GM23338 (cell line): ENCODE data around the gene FGF19. TPM values are rescaled to one million over a fixed set of nuclear protein-coding genes. Genes with fewer than 3 reads are reported as not detected.

Source experiments
- ATAC-seq: fragments of 200-7000 bp; cut with Tn5 transposase; 3 replicates; pipeline ENCODE4 v1.9.1; 2020
- DNase-seq: peaks from one replicate; pipeline ENCODE4 v3.0.0-alpha.2; 2015; ENCODE audit warnings: low spot score
- H2AFZ ChIP-seq: fragments of 200-600 bp; sonication (generic); 2 replicates; pipeline ENCODE4 v1.8.0; 2016; ENCODE audit warnings: antibody characterized with exemption, mild to moderate bottlenecking, moderate library complexity
- H3F3A ChIP-seq: fragments of 200-600 bp; sonication (generic); replicated peaks from 2 replicates; pipeline ENCODE4 v1.8.0; 2017; ENCODE audit warnings: antibody characterized with exemption, mixed run types, low read depth
- H3K27ac ChIP-seq: fragments of 200-600 bp; sonication (generic); 2 replicates; pipeline ENCODE4 v1.6.1; 2016; ENCODE audit warnings: low read depth
- H3K27me3 ChIP-seq: fragments of 200-600 bp; sonication (generic); 2 replicates; pipeline ENCODE4 v1.8.0; 2016; ENCODE audit warnings: mild to moderate bottlenecking, mixed run types, moderate library complexity; ENCODE audit not compliant: insufficient read depth
- H3K36me3 ChIP-seq: fragments of 200-600 bp; sonication (generic); 2 replicates; pipeline ENCODE4 v1.8.0; 2016; ENCODE audit warnings: mild to moderate bottlenecking; ENCODE audit not compliant: insufficient read depth
- H3K4me1 ChIP-seq: fragments of 200-600 bp; sonication (generic); 2 replicates; pipeline ENCODE4 v1.8.0; 2016; ENCODE audit warnings: mild to moderate bottlenecking, moderate library complexity; ENCODE audit not compliant: insufficient read depth
- H3K4me2 ChIP-seq: fragments of 200-600 bp; sonication (generic); 2 replicates; pipeline ENCODE4 v1.7.1; 2017; ENCODE audit warnings: mixed run types
- H3K4me3 ChIP-seq: fragments of 200-600 bp; sonication (generic); 2 replicates; pipeline ENCODE4 v1.6.1; 2016; ENCODE audit warnings: mixed run types
- H3K79me2 ChIP-seq: fragments of 200-600 bp; sonication (generic); replicated peaks from 2 replicates; pipeline ENCODE4 v1.8.0; 2017; ENCODE audit warnings: mild to moderate bottlenecking; ENCODE audit not compliant: insufficient read depth
- H3K9me2 ChIP-seq: fragments of 200-600 bp; sonication (generic); 2 replicates; pipeline ENCODE4 v1.8.0; 2017; ENCODE audit not compliant: insufficient read depth
- H4K20me1 ChIP-seq: fragments of 200-600 bp; sonication (generic); replicated peaks from 2 replicates; pipeline ENCODE4 v1.8.0; 2017; ENCODE audit warnings: mild to moderate bottlenecking; ENCODE audit not compliant: insufficient read depth
- H3K27ac Mint-ChIP-seq: 2 replicates; pipeline ENCODE4 v1.8.0; 2020; ENCODE audit warnings: inconsistent platforms, mild to moderate bottlenecking, moderate library complexity, mixed read lengths
- H3K27me3 Mint-ChIP-seq: 3 replicates; pipeline ENCODE4 v1.8.0; 2022; ENCODE audit warnings: low read depth, mild to moderate bottlenecking, moderate library complexity, mixed read lengths, inconsistent platforms; ENCODE audit not compliant: insufficient read depth, poor library complexity
- H3K36me3 Mint-ChIP-seq: 3 replicates; pipeline ENCODE4 v1.8.0; 2021; ENCODE audit warnings: low read depth, mild to moderate bottlenecking, inconsistent platforms, moderate library complexity, mixed read lengths
- H3K4me1 Mint-ChIP-seq: 3 replicates; pipeline ENCODE4 v1.8.0; 2020; ENCODE audit warnings: mild to moderate bottlenecking, inconsistent platforms, mixed read lengths
- H3K4me3 Mint-ChIP-seq: 3 replicates; pipeline ENCODE4 v1.8.0; 2021; ENCODE audit warnings: moderate library complexity, mild to moderate bottlenecking, inconsistent platforms, mixed read lengths
- H3K9me3 Mint-ChIP-seq: 3 replicates; pipeline ENCODE4 v1.8.0; 2020; ENCODE audit warnings: moderate library complexity, mild to moderate bottlenecking, inconsistent platforms, mixed read lengths
- CREB1 ChIP-seq: fragments of 250-450 bp; sonication (Bioruptor Pico); IDR thresholded peaks from 2 replicates; pipeline ENCODE4 v1.5.0; 2020; ENCODE audit warnings: low read depth, mild to moderate bottlenecking, moderate library complexity
- JUNB ChIP-seq: IDR thresholded peaks from one replicate; pipeline ENCODE4 v1.6.1; 2016; ENCODE audit warnings: antibody characterized with exemption; ENCODE audit not compliant: unreplicated experiment
- NANOG ChIP-seq: IDR thresholded peaks from 2 replicates; pipeline ENCODE4 v1.6.1; 2016; ENCODE audit warnings: antibody characterized with exemption, borderline replicate concordance
- POLR2AphosphoS5 ChIP-seq: IDR thresholded peaks from 2 replicates; pipeline ENCODE4 v1.6.1; 2016; ENCODE audit warnings: antibody characterized with exemption, low read depth
- ZNF331 ChIP-seq: fragments of 250-450 bp; sonication (Bioruptor Pico); IDR thresholded peaks from 2 replicates; pipeline ENCODE4 v1.5.0; 2020; ENCODE audit warnings: low read depth, mild to moderate bottlenecking, moderate library complexity
- polyA plus RNA-seq: library from polyadenylated mRNA; unstranded; fragments of >200 nt; fragmentation: Nextera tagmentation; extraction: Ambion mirVana; gene quantifications from 2 replicates; pipeline ENCODE4 v1.2.1, GENCODE V29; 2016
- total RNA-seq: library from RNA; depleted of rRNA; stranded (reverse); fragments of >200 nt; shearing (Covaris generic); gene quantifications from 2 replicates; pipeline ENCODE4 v1.2.3, GENCODE V29; 2014
- TF ChIP-seq, protein P1 (sequence below): fragments of 250-450 bp; sonication (Bioruptor Pico); IDR thresholded peaks from 2 replicates; pipeline ENCODE4 v1.5.0; 2020; ENCODE audit warnings: mild to moderate bottlenecking, moderate library complexity

FGF19 gene
- total and polyA plus RNA-seq, 2 experiments from 2014 or later: 21.7 to 36.1 TPM

- TF ChIP-seq, protein P1, sequence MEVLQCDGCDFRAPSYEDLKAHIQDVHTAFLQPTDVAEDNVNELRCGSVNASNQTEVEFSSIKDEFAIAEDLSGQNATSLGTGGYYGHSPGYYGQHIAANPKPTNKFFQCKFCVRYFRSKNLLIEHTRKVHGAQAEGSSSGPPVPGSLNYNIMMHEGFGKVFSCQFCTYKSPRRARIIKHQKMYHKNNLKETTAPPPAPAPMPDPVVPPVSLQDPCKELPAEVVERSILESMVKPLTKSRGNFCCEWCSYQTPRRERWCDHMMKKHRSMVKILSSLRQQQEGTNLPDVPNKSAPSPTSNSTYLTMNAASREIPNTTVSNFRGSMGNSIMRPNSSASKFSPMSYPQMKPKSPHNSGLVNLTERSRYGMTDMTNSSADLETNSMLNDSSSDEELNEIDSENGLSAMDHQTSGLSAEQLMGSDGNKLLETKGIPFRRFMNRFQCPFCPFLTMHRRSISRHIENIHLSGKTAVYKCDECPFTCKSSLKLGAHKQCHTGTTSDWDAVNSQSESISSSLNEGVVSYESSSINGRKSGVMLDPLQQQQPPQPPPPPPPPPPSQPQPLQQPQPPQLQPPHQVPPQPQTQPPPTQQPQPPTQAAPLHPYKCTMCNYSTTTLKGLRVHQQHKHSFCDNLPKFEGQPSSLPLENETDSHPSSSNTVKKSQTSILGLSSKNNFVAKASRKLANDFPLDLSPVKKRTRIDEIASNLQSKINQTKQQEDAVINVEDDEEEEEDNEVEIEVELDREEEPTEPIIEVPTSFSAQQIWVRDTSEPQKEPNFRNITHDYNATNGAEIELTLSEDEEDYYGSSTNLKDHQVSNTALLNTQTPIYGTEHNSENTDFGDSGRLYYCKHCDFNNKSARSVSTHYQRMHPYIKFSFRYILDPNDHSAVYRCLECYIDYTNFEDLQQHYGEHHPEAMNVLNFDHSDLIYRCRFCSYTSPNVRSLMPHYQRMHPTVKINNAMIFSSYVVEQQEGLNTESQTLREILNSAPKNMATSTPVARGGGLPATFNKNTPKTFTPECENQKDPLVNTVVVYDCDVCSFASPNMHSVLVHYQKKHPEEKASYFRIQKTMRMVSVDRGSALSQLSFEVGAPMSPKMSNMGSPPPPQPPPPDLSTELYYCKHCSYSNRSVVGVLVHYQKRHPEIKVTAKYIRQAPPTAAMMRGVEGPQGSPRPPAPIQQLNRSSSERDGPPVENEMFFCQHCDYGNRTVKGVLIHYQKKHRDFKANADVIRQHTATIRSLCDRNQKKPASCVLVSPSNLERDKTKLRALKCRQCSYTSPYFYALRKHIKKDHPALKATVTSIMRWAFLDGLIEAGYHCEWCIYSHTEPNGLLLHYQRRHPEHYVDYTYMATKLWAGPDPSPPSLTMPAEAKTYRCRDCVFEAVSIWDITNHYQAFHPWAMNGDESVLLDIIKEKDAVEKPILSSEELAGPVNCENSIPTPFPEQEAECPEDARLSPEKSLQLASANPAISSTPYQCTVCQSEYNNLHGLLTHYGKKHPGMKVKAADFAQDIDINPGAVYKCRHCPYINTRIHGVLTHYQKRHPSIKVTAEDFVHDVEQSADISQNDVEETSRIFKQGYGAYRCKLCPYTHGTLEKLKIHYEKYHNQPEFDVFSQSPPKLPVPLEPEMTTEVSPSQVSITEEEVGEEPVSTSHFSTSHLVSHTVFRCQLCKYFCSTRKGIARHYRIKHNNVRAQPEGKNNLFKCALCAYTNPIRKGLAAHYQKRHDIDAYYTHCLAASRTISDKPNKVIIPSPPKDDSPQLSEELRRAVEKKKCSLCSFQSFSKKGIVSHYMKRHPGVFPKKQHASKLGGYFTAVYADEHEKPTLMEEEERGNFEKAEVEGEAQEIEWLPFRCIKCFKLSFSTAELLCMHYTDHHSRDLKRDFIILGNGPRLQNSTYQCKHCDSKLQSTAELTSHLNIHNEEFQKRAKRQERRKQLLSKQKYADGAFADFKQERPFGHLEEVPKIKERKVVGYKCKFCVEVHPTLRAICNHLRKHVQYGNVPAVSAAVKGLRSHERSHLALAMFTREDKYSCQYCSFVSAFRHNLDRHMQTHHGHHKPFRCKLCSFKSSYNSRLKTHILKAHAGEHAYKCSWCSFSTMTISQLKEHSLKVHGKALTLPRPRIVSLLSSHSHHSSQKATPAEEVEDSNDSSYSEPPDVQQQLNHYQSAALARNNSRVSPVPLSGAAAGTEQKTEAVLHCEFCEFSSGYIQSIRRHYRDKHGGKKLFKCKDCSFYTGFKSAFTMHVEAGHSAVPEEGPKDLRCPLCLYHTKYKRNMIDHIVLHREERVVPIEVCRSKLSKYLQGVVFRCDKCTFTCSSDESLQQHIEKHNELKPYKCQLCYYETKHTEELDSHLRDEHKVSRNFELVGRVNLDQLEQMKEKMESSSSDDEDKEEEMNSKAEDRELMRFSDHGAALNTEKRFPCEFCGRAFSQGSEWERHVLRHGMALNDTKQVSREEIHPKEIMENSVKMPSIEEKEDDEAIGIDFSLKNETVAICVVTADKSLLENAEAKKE (CRISPR knock-in tag): no peak
- TF ChIP-seq POLR2AphosphoS5: no peak
- no peak for TF ChIP-seq JUNB
Observed at GRCh38 chr11:69750875-69751597, 47.2 kb upstream of the FGF19 start (continued).

DNA sequence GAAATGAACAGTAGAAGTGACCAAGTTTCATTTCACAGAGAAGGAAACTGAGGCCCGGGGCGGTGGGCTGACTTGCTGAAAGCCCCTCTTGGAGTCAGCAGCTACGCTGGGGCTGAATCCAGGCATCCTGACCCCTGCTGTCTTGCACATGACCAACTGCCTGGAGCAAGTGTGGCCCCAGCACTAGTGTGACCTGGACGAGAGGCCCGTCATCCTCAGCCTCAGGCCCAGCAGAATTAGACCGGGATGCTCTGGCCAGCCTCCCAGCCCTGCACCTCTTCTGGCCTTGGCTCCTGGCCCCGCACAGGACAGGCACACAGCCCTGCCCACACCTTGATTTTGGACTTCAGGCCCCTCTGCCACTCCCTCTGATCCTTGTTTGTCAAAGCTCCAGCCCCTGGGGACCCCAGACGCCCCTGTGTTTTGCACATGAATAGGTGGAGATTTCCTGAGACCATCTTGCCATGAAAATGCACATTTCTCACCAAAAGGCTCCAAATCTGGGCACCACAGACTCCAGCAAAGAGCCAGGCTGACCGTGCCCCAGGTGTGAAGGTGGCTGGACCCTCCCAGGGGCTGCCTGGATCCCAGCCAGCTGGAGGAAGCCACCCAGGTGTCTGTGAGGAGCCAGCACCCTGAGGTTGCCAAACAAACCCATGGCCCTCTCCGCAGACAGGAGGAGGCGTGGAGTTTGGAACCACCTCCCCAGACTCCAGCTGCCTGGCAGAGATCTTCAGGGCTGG is 46.5 kb upstream of the FGF19 start:
- TF ChIP-seq ZNF331 (CRISPR knock-in tag) (no peak), POLR2AphosphoS5 (no peak), CREB1 (CRISPR knock-in tag) (no peak), NANOG (peak; percentile 21; the same call in 1 of the 2 replicates)
- Histone ChIP-seq H3K4me3 (no peak overlapping the region), H3K79me2 (no peaks in the 10 kb centered on the region), H3K27me3 (no peaks in the 10 kb centered on the region), H3K36me3 (no peaks in the 10 kb centered on the region), H2AFZ (no peak overlapping the region), H3K4me2 (peak overlapping the region; percentile 32; the same call in 1 of the 2 replicates), H3K27ac (no peak overlapping the region), H3K4me1 (peaks cover 7% of the 10 kb centered on the region; the same call in 1 of the 2 replicates), H3F3A (no peaks in the 10 kb centered on the region), H3K9me2 (no peaks in the 10 kb centered on the region), H4K20me1 (no peaks in the 10 kb centered on the region)
- peaks cover 18% of the 10 kb centered on the region for H3K4me1 Mint-ChIP-seq
- no peak for ATAC-seq
- DNase-seq: no peak
- H3K27me3 Mint-ChIP-seq: peaks cover 5% of the 10 kb centered on the region
- no peak overlapping the region for H3K4me3 Mint-ChIP-seq
- no peak overlapping the region for H3K27ac Mint-ChIP-seq
- no peaks in the 10 kb centered on the region for H3K36me3 Mint-ChIP-seq
- H3K9me3 Mint-ChIP-seq: no peaks in the 10 kb centered on the region
